ENCODE data around the gene GCGR.

- TF ChIP-seq, protein P1, sequence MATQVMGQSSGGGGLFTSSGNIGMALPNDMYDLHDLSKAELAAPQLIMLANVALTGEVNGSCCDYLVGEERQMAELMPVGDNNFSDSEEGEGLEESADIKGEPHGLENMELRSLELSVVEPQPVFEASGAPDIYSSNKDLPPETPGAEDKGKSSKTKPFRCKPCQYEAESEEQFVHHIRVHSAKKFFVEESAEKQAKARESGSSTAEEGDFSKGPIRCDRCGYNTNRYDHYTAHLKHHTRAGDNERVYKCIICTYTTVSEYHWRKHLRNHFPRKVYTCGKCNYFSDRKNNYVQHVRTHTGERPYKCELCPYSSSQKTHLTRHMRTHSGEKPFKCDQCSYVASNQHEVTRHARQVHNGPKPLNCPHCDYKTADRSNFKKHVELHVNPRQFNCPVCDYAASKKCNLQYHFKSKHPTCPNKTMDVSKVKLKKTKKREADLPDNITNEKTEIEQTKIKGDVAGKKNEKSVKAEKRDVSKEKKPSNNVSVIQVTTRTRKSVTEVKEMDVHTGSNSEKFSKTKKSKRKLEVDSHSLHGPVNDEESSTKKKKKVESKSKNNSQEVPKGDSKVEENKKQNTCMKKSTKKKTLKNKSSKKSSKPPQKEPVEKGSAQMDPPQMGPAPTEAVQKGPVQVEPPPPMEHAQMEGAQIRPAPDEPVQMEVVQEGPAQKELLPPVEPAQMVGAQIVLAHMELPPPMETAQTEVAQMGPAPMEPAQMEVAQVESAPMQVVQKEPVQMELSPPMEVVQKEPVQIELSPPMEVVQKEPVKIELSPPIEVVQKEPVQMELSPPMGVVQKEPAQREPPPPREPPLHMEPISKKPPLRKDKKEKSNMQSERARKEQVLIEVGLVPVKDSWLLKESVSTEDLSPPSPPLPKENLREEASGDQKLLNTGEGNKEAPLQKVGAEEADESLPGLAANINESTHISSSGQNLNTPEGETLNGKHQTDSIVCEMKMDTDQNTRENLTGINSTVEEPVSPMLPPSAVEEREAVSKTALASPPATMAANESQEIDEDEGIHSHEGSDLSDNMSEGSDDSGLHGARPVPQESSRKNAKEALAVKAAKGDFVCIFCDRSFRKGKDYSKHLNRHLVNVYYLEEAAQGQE (IDR thresholded peaks at IDR 0.05; ENCODE audit: insufficient read depth in 1 of 2, low read depth in 2 of 2, low read length in 2 of 2) = no peak
- no peak for TF ChIP-seq SIN3A (IDR thresholded peaks at IDR 0.05; ENCODE audit: borderline replicate concordance, insufficient read depth, low read length)
- no peak for TF ChIP-seq TAF1 (IDR thresholded peaks at IDR 0.05; ENCODE audit: borderline replicate concordance, insufficient read depth, low read length)
- no peak for TF ChIP-seq FOXP2 (optimal IDR thresholded peaks at IDR 0.05; ENCODE audit: borderline replicate concordance, extremely low read depth, extremely low read length, insufficient read depth)
- TF ChIP-seq POLR2AphosphoS5 (IDR thresholded peaks at IDR 0.05; ENCODE audit: low read depth, low read length) = no peak
Measured at GRCh38 chr17:81810476-81810875, 6.5 kb downstream of the GCGR start.

Measured in PFSK-1 (cell line).